ENCODE data around the gene KDM8. TPM values are rescaled to one million over a fixed set of nuclear protein-coding genes. Genes with fewer than 3 reads are reported as not detected.

The KDM8 gene
- total RNA-seq, 1 donor from 2014 or later = 3.2 TPM

GRCh38 chr16:27223701-27224100 lies 20.4 kb downstream of the KDM8 start:
- no peaks in the 10 kb centered on the region for H3K27me3 ChIP-seq (ENCODE audit: low read depth)
- TF ChIP-seq CTCF (IDR thresholded peaks at IDR 0.05; ENCODE audit: borderline replicate concordance) = no peak
- peaks cover 32% of the 10 kb centered on the region for H3K4me1 ChIP-seq
- peaks cover 21% of the 10 kb centered on the region for H3K36me3 ChIP-seq
- H3K27ac ChIP-seq (replicated peaks) = peak overlapping the region; percentile 90
- H3K9me3 ChIP-seq (replicated peaks) = no peaks in the 10 kb centered on the region
- H3K4me3 ChIP-seq = no peak overlapping the region
- intact Hi-C loops (cut with micrococcal nuclease) = no loop called here
- no peak for DNase-seq

- Histone ChIP-seq H3K27ac (replicated peaks) (no peak overlapping the region), H3K27me3 (ENCODE audit: low read depth) (no peaks in the 10 kb centered on the region), H3K9me3 (replicated peaks) (no peaks in the 10 kb centered on the region), H3K36me3 (peaks cover 15% of the 10 kb centered on the region), H3K4me3 (no peak overlapping the region), H3K4me1 (peaks cover 38% of the 10 kb centered on the region)
- no peak for DNase-seq
- intact Hi-C loops (cut with micrococcal nuclease) = no loop called here
- TF ChIP-seq CTCF (IDR thresholded peaks at IDR 0.05; ENCODE audit: borderline replicate concordance) = no peak
Observed at GRCh38 chr16:27224271-27224737, 21.0 kb downstream of the KDM8 start.

GRCh38 chr16:27224741-27225300 lies 21.5 kb downstream of the KDM8 start:
- H3K27ac ChIP-seq (replicated peaks) = no peak overlapping the region
- no peak for TF ChIP-seq CTCF (IDR thresholded peaks at IDR 0.05; ENCODE audit: borderline replicate concordance)
- DNase-seq = no peak
- peaks cover 14% of the 10 kb centered on the region for H3K36me3 ChIP-seq
- H3K4me3 ChIP-seq = no peak overlapping the region
- intact Hi-C loops (cut with micrococcal nuclease) = no loop called here
- H3K27me3 ChIP-seq (ENCODE audit: low read depth) = no peaks in the 10 kb centered on the region
- peaks cover 44% of the 10 kb centered on the region for H3K4me1 ChIP-seq
- no peaks in the 10 kb centered on the region for H3K9me3 ChIP-seq (replicated peaks)

GRCh38 chr16:27225536-27226360 lies 22.4 kb downstream of the KDM8 start:
- TF ChIP-seq CTCF (IDR thresholded peaks at IDR 0.05; ENCODE audit: borderline replicate concordance) = no peak
- Histone ChIP-seq H3K4me1 (peaks cover 51% of the 10 kb centered on the region), H3K27ac (replicated peaks) (no peak overlapping the region), H3K9me3 (replicated peaks) (no peaks in the 10 kb centered on the region), H3K4me3 (no peak overlapping the region), H3K27me3 (ENCODE audit: low read depth) (no peaks in the 10 kb centered on the region), H3K36me3 (peaks cover 14% of the 10 kb centered on the region)
- intact Hi-C loops (cut with micrococcal nuclease) = no loop called here
- DNase-seq = no peak

- intact Hi-C loops (cut with micrococcal nuclease) = no loop called here
- Histone ChIP-seq H3K9me3 (replicated peaks) (no peaks in the 10 kb centered on the region), H3K27me3 (ENCODE audit: low read depth) (no peaks in the 10 kb centered on the region), H3K27ac (replicated peaks) (no peak overlapping the region), H3K36me3 (peaks cover 19% of the 10 kb centered on the region), H3K4me3 (no peak overlapping the region), H3K4me1 (peaks cover 52% of the 10 kb centered on the region)
- TF ChIP-seq CTCF (IDR thresholded peaks at IDR 0.05; ENCODE audit: borderline replicate concordance) = no peak
- DNase-seq = no peak
Observed at GRCh38 chr16:27226476-27226875, 23.1 kb downstream of the KDM8 start.
